AG04450 (cell line): ENCODE data around the gene PIM3. TPM values are rescaled to one million over a fixed set of nuclear protein-coding genes. Genes with fewer than 3 reads are reported as not detected.

Experiments used
- CTCF ChIA-PET: fragments of 300-600, 350-600 bp; formaldehyde crosslinking; extraction: SDS; loops from one replicate; lab custom pipeline; 2022; ENCODE audit warnings: antibody characterized with exemption, inconsistent platforms; lab: Charles Lee
- POLR2A ChIA-PET: fragments of 350-600 bp; formaldehyde crosslinking; extraction: SDS; loops from one replicate; lab custom pipeline; 2021; ENCODE audit warnings: antibody characterized with exemption, inconsistent platforms; lab: Yijun Ruan, JAX
- DNase-seq: peaks from one replicate; pipeline ENCODE4 v3.0.0-alpha.2; 2011; ENCODE audit warnings: low read depth, low spot score
- H3K27ac ChIP-seq: one replicate; pipeline ENCODE4 v1.5.1; 2012; ENCODE audit warnings: low read depth, low read length, control low read depth
- H3K27me3 ChIP-seq: one replicate; pipeline ENCODE4 v1.6.0; 2012; ENCODE audit warnings: low read length; ENCODE audit not compliant: control insufficient read depth, insufficient read depth
- H3K4me3 ChIP-seq: 2 replicates; pipeline ENCODE4 v1.5.1; 2011; ENCODE audit warnings: mild to moderate bottlenecking, low read depth, low read length, control low read depth
- H3K9me3 ChIP-seq: 2 replicates; pipeline ENCODE4 v1.5.1; 2012; ENCODE audit warnings: low read length; ENCODE audit not compliant: control insufficient read depth, insufficient read depth
- polyA plus RNA-seq: library from polyadenylated mRNA; depleted of rRNA; stranded (reverse); fragments of >200 nt; gene quantifications from 2 replicates; pipeline ENCODE4 v1.2.3, GENCODE V29; 2011; rRNA removed
- small RNA-seq: library from RNA; depleted of rRNA; stranded (forward); fragments of <200 nt; gene quantifications from one replicate; pipeline ENCODE3, GENCODE V24; 2012; ENCODE audit warnings: low read depth; ENCODE audit not compliant: insufficient read length
- TF ChIP-seq, protein P1 (sequence below): IDR thresholded peaks from 2 replicates; pipeline ENCODE4 v1.5.1; 2011; ENCODE audit warnings: low read depth, low read length, control low read depth, inconsistent platforms

Gene PIM3
- polyA plus RNA-seq, 1 experiment: 6.1 TPM

DNA sequence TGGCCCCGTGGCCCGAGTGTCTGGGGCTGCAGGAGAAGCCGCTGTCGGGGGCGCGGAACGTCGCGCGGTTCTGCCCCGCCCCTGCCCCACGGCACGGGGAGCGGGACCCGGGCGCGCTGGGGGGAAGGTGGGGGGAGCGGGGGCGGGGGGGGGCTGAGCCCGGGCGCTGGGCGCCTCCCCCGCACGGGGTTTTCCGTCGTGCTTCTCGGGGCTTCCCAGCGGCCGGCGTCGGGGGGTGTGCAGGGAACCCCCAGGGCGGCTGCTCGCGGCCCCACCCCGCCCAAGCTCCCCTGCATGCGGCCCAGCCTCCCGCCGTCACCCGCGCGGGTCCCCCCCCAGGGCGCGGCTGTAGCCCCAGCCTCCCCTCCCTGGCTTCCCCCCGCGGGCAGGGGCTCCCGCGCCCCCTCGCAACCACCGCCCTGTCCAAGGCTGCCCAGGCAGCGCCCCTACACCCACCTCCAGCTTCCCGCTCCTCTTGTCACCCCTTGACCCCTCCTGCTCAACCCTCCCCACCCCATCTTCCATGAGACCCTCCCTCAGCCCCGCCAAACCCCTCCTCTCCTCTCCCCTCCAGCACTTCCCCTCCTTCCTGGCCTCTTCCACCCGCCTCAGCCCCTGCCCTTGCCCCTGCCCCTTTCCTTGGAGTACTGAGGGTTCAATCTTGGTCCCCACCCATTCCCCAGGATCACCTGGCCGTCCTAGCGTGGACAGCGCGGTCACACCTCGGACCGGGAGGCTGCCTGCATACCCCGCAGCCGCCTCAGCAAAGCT is 50.3 kb downstream of the PIM3 start:
- ChIA-PET CTCF (no interaction called here), POLR2A (no interaction called here)
- Histone ChIP-seq H3K27ac (no peak overlapping the region), H3K9me3 (no peaks in the 10 kb centered on the region; the same call in 1 of the 2 replicates), H3K4me3 (no peak overlapping the region), H3K27me3 (peaks cover 58% of the 10 kb centered on the region)
- DNase-seq: no peak
- TF ChIP-seq, protein P1, sequence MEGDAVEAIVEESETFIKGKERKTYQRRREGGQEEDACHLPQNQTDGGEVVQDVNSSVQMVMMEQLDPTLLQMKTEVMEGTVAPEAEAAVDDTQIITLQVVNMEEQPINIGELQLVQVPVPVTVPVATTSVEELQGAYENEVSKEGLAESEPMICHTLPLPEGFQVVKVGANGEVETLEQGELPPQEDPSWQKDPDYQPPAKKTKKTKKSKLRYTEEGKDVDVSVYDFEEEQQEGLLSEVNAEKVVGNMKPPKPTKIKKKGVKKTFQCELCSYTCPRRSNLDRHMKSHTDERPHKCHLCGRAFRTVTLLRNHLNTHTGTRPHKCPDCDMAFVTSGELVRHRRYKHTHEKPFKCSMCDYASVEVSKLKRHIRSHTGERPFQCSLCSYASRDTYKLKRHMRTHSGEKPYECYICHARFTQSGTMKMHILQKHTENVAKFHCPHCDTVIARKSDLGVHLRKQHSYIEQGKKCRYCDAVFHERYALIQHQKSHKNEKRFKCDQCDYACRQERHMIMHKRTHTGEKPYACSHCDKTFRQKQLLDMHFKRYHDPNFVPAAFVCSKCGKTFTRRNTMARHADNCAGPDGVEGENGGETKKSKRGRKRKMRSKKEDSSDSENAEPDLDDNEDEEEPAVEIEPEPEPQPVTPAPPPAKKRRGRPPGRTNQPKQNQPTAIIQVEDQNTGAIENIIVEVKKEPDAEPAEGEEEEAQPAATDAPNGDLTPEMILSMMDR: no peak

DNA sequence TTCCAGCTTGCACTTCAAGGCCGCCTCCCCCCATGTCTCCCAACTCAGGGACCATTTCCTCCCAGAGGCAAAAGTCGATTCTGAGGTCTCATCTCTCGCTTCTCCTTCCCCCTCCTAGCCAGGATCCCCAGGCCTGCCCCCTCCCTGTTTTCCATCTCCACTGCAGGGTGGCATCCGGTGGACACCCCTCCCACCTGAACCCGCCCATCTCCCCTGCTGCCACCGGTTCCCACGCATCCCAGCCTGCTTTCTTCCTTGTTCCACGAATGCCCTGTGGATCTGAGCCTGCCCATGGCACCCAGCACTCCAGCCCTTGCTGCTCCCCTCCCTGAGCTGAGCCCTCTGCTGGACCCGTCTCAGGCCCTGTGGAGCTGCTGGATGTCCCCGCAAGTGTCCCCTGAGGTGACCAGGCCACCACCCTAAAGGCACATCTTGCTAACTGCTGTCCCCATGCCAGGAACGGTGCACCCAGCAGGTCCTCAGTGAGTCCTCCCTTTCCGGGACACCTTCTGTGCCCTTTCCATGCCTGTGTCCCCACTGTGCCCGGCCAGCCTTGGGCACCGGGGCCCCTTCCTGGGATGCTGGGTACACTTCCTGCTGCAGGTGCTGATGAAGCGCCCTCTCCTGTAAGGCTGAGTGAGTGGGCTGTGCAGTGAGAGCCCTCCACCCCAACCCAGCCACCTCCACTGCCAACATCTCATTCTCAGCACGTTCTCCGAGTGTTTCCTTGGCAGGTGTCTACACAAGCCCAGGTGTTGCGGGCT is 51.1 kb downstream of the PIM3 start:
- Histone ChIP-seq H3K4me3 (no peak overlapping the region), H3K27me3 (peaks cover 63% of the 10 kb centered on the region), H3K27ac (no peak overlapping the region), H3K9me3 (no peaks in the 10 kb centered on the region; the same call in 1 of the 2 replicates)
- TF ChIP-seq, protein P1: no peak
- CTCF ChIA-PET: interaction anchor here (2.2 kb wide), 1 partner anchor 18 kb away, joined by 8 read pairs; no protein-coding TSS in a partner anchor
- DNase-seq: no peak
- POLR2A ChIA-PET: no interaction called here

DNA sequence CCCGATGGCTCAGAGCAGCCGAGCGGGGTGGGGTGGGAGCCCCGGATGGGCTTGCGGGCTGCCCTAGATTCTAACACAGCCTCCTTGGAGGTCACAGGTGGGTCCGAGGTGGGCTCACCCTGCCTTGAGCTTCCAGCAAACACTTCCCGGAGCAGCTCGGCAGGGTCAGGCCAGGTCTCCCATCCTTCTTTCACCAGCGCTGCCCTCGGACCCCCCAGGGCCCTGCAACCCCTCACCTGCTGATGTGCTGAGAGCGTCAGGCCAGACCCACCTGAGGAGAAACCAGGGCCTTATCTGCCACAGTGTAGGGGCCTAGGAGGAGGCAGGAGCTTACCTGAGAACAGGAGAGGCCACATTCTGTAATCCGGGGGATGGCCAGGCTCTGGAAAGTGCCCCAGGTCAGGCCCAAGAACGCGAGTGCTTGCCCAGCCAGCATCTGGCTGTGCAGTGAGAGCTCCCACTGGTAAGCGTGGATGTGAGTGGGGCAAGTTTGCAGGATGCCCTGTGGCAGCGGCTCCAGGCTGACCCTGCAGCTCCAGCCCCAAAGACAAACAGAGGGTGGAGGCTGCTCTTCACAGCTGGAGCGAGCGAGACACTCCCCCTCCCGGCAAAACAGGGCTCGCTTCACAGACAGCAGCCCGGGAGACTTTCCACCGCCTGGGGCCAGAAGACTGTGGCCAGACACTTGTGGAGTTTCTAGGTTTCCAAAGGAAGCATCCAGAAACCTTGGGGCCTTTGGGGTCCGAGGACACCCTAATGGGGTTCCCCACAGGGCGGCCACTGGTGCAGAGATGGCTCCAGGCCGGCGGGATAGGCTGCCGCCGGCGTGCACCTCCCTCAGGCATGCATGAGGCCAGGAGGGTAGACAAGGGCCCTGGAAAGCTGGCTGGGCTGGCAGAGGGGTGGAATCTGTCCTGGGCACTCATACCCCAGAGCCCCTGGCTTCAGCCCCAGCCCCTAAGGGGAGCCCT is 51.9 kb downstream of the PIM3 start, which contains the start of gene IL17REL:
Gene IL17REL (minus strand): TSS at position 555 of the 971 bp plus-strand sequence. CDS start 119 bp downstream, at position 436.
- Histone ChIP-seq H3K27me3 (peaks cover 71% of the 10 kb centered on the region), H3K9me3 (no peaks in the 10 kb centered on the region; the same call in 1 of the 2 replicates), H3K4me3 (no peak within 1 kb of the TSS), H3K27ac (no peak within 1 kb of the TSS)
- CTCF ChIA-PET: interaction anchor here (2.2 kb wide), 1 partner anchor 18 kb away, joined by 8 read pairs; no protein-coding TSS in a partner anchor
- no peak for DNase-seq
- POLR2A ChIA-PET: interaction anchor here (0.5 kb wide), 1 partner anchor 48 kb away, joined by 3 read pairs; no protein-coding TSS in a partner anchor
- TF ChIP-seq, protein P1: peak; percentile 32; the same call in 1 of the 2 replicates

Small RNAs within 50 kb of the gene (small RNA-seq; reads per million reads assigned to genes)
- gene MIR6821: not detected

Other genes starting within 250 kb of the PIM3 start
- 4.6 and 6.0 TPM in 2 replicates for gene BRD1, start 132.9 kb upstream of the PIM3 start, polyA plus RNA-seq
- 6.3 and 7.5 TPM in 2 replicates for gene ZBED4, start 106.9 kb upstream of the PIM3 start, polyA plus RNA-seq
- 5.4 and 5.6 TPM in 2 replicates for gene ALG12, start 42.3 kb upstream of the PIM3 start, polyA plus RNA-seq
- gene CRELD2, start 42.1 kb upstream of the PIM3 start, polyA plus RNA-seq: 31.6 and 35.4 TPM in 2 replicates
- gene IL17REL, start 52.0 kb downstream of the PIM3 start, polyA plus RNA-seq: not detected in 2 replicates
- not detected in 2 replicates for gene TTLL8, start 97.5 kb downstream of the PIM3 start, polyA plus RNA-seq
- 0.15 and 0.27 TPM in 2 replicates for gene MLC1, start 124.7 kb downstream of the PIM3 start, polyA plus RNA-seq
- 4.2 and 4.6 TPM in 2 replicates for gene MOV10L1, start 129.2 kb downstream of the PIM3 start, polyA plus RNA-seq
- gene PANX2, start 210.0 kb downstream of the PIM3 start, polyA plus RNA-seq: 0.93 and 1.1 TPM in 2 replicates
- 8.7 and 11.8 TPM in 2 replicates for gene TRABD, start 225.1 kb downstream of the PIM3 start, polyA plus RNA-seq
- gene SELENOO, start 240.2 kb downstream of the PIM3 start, polyA plus RNA-seq: 6.8 and 9.4 TPM in 2 replicates